ENCODE results near the gene UHRF2.

GRCh38 chr9:6408320-6408719 is 4.7 kb upstream of the UHRF2 start:
- TF ChIP-seq ELF1 (IDR thresholded peaks at IDR 0.05; ENCODE audit: borderline replicate concordance, low read depth) = no peak
- TF ChIP-seq POLR2AphosphoS5 (IDR thresholded peaks at IDR 0.05; ENCODE audit: low read depth, low read length) = no peak
- TF ChIP-seq, protein P1, sequence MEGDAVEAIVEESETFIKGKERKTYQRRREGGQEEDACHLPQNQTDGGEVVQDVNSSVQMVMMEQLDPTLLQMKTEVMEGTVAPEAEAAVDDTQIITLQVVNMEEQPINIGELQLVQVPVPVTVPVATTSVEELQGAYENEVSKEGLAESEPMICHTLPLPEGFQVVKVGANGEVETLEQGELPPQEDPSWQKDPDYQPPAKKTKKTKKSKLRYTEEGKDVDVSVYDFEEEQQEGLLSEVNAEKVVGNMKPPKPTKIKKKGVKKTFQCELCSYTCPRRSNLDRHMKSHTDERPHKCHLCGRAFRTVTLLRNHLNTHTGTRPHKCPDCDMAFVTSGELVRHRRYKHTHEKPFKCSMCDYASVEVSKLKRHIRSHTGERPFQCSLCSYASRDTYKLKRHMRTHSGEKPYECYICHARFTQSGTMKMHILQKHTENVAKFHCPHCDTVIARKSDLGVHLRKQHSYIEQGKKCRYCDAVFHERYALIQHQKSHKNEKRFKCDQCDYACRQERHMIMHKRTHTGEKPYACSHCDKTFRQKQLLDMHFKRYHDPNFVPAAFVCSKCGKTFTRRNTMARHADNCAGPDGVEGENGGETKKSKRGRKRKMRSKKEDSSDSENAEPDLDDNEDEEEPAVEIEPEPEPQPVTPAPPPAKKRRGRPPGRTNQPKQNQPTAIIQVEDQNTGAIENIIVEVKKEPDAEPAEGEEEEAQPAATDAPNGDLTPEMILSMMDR (IDR thresholded peaks at IDR 0.05 in 2 of 3, conservative IDR thresholded peaks at IDR 0.05 in 1 of 3; ENCODE audit: borderline replicate concordance in 1 of 3, insufficient read depth in 1 of 3, low read depth in 2 of 3, low read length in 2 of 3) = no peak
- no peak for TF ChIP-seq EZH2 (IDR thresholded peaks at IDR 0.05)
- no peak for TF ChIP-seq TCF7L2 (IDR thresholded peaks at IDR 0.05; ENCODE audit: borderline replicate concordance, extremely low read depth, insufficient read depth, insufficient read length)
- no peak for TF ChIP-seq YY1 (IDR thresholded peaks at IDR 0.05; ENCODE audit: extremely low read depth, insufficient replicate concordance, low read depth, low read length)
- TF ChIP-seq RAD21 (IDR thresholded peaks at IDR 0.05; ENCODE audit: low read depth) = no peak
- no peak for TF ChIP-seq SIN3A (IDR thresholded peaks at IDR 0.05; ENCODE audit: low read depth)
- TF ChIP-seq POLR2A (IDR thresholded peaks at IDR 0.05; ENCODE audit: borderline replicate concordance, extremely low read depth, insufficient read depth, insufficient read length) = no peak
- no peak for TF ChIP-seq CEBPB (IDR thresholded peaks at IDR 0.05; ENCODE audit: low read depth)
